ENCODE data around the gene GARIN3.
"Not testable (repeated sequence)": the region's sequence is repeated elsewhere in the genome, so short reads cannot be mapped to it uniquely, and the experiment has no call there.

The GARIN3 gene

GRCh38 chr5:157214415-157214814 is 48.4 kb upstream of the GARIN3 start:
- TF ChIP-seq SPI1 (IDR thresholded peaks at IDR 0.05; ENCODE audit: borderline replicate concordance, low read depth), result no peak
- TF ChIP-seq POLR2AphosphoS5 (IDR thresholded peaks at IDR 0.05; ENCODE audit: low read depth), result no peak
- TF ChIP-seq CTCF (IDR thresholded peaks at IDR 0.05; ENCODE audit: insufficient read depth, low read length), result no peak
- TF ChIP-seq REST (IDR thresholded peaks at IDR 0.05; ENCODE audit: insufficient replicate concordance, low read depth), result no peak
- TF ChIP-seq GABPA (IDR thresholded peaks at IDR 0.05; ENCODE audit: low read depth), result no peak
- DNase-seq (ENCODE audit: low read depth in 1 of 2, low spot score in 1 of 2), result no peak
- Histone ChIP-seq H3K4me3 (replicated peaks; ENCODE audit: insufficient read depth, low read length) (no peak overlapping the region), H3K27me3 (ENCODE audit: insufficient read depth, poor library complexity, severe bottlenecking) (no peaks in the 10 kb centered on the region), H3K27ac (replicated peaks) (no peak overlapping the region)

- Histone ChIP-seq H3K27me3 (ENCODE audit: insufficient read depth, poor library complexity, severe bottlenecking) (no peaks in the 10 kb centered on the region), H3K4me3 (replicated peaks; ENCODE audit: insufficient read depth, low read length) (no peak overlapping the region), H3K27ac (replicated peaks) (no peak overlapping the region)
- no peak for DNase-seq (ENCODE audit: low read depth in 1 of 2, low spot score in 1 of 2)
- TF ChIP-seq CTCF (IDR thresholded peaks at IDR 0.05; ENCODE audit: insufficient read depth, low read length) (no peak), SPI1 (IDR thresholded peaks at IDR 0.05; ENCODE audit: borderline replicate concordance, low read depth) (no peak), REST (IDR thresholded peaks at IDR 0.05; ENCODE audit: insufficient replicate concordance, low read depth) (no peak), POLR2AphosphoS5 (IDR thresholded peaks at IDR 0.05; ENCODE audit: low read depth) (no peak), GABPA (IDR thresholded peaks at IDR 0.05; ENCODE audit: low read depth) (no peak)
These were observed 47.6 kb upstream of the GARIN3 start for GRCh38 chr5:157213527-157214243.

- no peaks in the 10 kb centered on the region for H3K27me3 ChIP-seq (ENCODE audit: insufficient read depth, poor library complexity, severe bottlenecking)
- H3K27ac ChIP-seq (replicated peaks), result no peak overlapping the region
- peak in 1 of 2 experiments; percentile 48 for DNase-seq (ENCODE audit: low read depth in 1 of 2, low spot score in 1 of 2)
- no peak overlapping the region for H3K4me3 ChIP-seq (replicated peaks; ENCODE audit: insufficient read depth, low read length)
- peak; percentile 89; the same call in 1 of the 2 replicates for TF ChIP-seq SPI1 (IDR thresholded peaks at IDR 0.05; ENCODE audit: borderline replicate concordance, low read depth)
- TF ChIP-seq POLR2AphosphoS5 (IDR thresholded peaks at IDR 0.05; ENCODE audit: low read depth), result no peak
These were observed 46.2 kb upstream of the GARIN3 start for GRCh38 chr5:157212307-157212706.

- peak in 1 of 2 experiments; percentile 5 for DNase-seq (ENCODE audit: low read depth in 1 of 2, low spot score in 1 of 2)
- not testable (repeated sequence) for H3K27me3 ChIP-seq (ENCODE audit: insufficient read depth, poor library complexity, severe bottlenecking); H3K4me3 ChIP-seq (replicated peaks; ENCODE audit: insufficient read depth, low read length); H3K27ac ChIP-seq (replicated peaks)
These were observed 44.6 kb upstream of the GARIN3 start for GRCh38 chr5:157210652-157211051.

GRCh38 chr5:157205708-157206107 is 39.6 kb upstream of the GARIN3 start:
- Histone ChIP-seq H3K27ac (replicated peaks) (no peak overlapping the region), H3K4me3 (replicated peaks; ENCODE audit: insufficient read depth, low read length) (no peak overlapping the region), H3K27me3 (ENCODE audit: insufficient read depth, poor library complexity, severe bottlenecking) (no peaks in the 10 kb centered on the region)
- no peak for DNase-seq (ENCODE audit: low read depth in 1 of 2, low spot score in 1 of 2)
- TF ChIP-seq POLR2AphosphoS5 (IDR thresholded peaks at IDR 0.05; ENCODE audit: low read depth) (no peak), GABPA (IDR thresholded peaks at IDR 0.05; ENCODE audit: low read depth) (no peak), REST (IDR thresholded peaks at IDR 0.05; ENCODE audit: insufficient replicate concordance, low read depth) (no peak), CTCF (IDR thresholded peaks at IDR 0.05; ENCODE audit: insufficient read depth, low read length) (no peak), SPI1 (IDR thresholded peaks at IDR 0.05; ENCODE audit: borderline replicate concordance, low read depth) (no peak)
